ENCODE results near the gene PCSK9. TPM values are rescaled to one million over a fixed set of nuclear protein-coding genes. Genes with fewer than 3 reads are reported as not detected.

Gene PCSK9
- total and polyA plus RNA-seq, 11 donors: 0.04 to 0.45 TPM; not detected in 9

DNA sequence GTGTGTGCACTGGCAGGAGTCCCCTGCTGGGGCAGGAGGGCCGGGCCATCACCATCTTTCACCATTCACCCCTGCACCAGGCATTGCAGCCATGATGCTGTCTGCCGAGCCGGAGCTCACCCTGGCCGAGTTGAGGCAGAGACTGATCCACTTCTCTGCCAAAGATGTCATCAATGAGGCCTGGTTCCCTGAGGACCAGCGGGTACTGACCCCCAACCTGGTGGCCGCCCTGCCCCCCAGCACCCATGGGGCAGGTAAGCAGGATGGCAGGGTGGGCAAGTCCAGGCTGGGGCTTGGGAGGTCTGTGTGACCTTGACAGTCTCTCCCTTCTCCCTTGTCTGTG is 18.6 kb downstream of the PCSK9 start:
- 83 to 94% (median 93%) methylated on average over 6 of the region's 6 CpGs for WGBS, 4 donors
- no peak for ATAC-seq

DNA sequence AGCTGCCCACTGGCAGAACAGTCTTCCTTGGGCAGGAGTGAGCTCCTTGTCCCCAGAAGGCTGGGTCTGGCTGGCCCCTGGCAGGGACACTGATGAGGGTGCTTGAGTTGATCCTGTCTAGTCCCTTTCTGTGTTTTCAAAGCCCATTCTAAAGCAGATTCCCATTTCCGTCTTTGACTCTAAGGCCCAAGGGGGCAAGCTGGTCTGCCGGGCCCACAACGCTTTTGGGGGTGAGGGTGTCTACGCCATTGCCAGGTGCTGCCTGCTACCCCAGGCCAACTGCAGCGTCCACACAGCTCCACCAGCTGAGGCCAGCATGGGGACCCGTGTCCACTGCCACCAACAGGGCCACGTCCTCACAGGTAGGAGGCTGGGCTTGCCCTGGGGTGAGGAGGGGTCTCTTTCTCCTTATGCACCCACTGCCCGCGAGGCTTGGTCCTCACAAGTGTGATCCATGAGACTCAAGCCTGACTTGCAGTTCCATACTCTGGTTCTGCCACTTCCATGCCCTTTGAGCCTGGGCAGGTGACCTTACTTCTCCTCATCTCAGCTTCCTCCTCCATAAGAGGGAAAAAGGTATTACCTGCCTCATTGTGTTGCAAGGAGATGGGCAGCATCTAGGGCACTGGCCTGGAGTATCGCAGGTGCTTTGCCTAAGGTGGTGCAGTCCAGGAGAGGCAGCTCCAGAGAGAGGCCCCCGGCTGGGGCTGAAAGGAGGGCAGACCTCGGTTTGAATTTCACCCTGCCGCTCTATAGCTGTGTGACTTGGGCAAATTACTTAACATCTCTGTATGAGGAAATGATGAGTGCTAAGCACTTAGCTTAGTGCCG is 20.2 kb downstream of the PCSK9 start:
- H3K27me3 ChIP-seq: no peaks in the 10 kb centered on the region
- WGBS, 4 donors: 84 to 91% (median 88%) methylated on average over 14 of the region's 14 CpGs
- H3K36me3 ChIP-seq: no peaks in the 10 kb centered on the region
- peaks cover 0 to 10% (median 4%) of the 10 kb centered on the region in 12 donors for H3K4me1 ChIP-seq
- ATAC-seq (no peak), DNase-seq (no peak)
- no peak overlapping the region for H3K4me3 ChIP-seq
- no peaks in the 10 kb centered on the region for H3K9me3 ChIP-seq
- TF ChIP-seq, protein P1, sequence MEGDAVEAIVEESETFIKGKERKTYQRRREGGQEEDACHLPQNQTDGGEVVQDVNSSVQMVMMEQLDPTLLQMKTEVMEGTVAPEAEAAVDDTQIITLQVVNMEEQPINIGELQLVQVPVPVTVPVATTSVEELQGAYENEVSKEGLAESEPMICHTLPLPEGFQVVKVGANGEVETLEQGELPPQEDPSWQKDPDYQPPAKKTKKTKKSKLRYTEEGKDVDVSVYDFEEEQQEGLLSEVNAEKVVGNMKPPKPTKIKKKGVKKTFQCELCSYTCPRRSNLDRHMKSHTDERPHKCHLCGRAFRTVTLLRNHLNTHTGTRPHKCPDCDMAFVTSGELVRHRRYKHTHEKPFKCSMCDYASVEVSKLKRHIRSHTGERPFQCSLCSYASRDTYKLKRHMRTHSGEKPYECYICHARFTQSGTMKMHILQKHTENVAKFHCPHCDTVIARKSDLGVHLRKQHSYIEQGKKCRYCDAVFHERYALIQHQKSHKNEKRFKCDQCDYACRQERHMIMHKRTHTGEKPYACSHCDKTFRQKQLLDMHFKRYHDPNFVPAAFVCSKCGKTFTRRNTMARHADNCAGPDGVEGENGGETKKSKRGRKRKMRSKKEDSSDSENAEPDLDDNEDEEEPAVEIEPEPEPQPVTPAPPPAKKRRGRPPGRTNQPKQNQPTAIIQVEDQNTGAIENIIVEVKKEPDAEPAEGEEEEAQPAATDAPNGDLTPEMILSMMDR (IDR thresholded peaks at IDR 0.05): no peak
- no peak for TF ChIP-seq POLR2A (IDR thresholded peaks at IDR 0.05)
- intact Hi-C loops (cut with DNase I): no loop called here
- no peak overlapping the region for H3K27ac ChIP-seq

More for the DNA sequence above, 18.6 kb downstream of the PCSK9 start:
- Histone ChIP-seq H3K9me3 (no peaks in the 10 kb centered on the region), H3K4me1 (peaks cover 0 to 9% (median under 1%) of the 10 kb centered on the region in 12 donors), H3K36me3 (no peaks in the 10 kb centered on the region), H3K4me3 (no peak overlapping the region), H3K27me3 (no peaks in the 10 kb centered on the region), H3K27ac (no peak overlapping the region)
- no peak for DNase-seq
- no peak for TF ChIP-seq POLR2A (IDR thresholded peaks at IDR 0.05)
- TF ChIP-seq, protein P1 (IDR thresholded peaks at IDR 0.05): no peak
- intact Hi-C loops (cut with DNase I): no loop called here

DNA sequence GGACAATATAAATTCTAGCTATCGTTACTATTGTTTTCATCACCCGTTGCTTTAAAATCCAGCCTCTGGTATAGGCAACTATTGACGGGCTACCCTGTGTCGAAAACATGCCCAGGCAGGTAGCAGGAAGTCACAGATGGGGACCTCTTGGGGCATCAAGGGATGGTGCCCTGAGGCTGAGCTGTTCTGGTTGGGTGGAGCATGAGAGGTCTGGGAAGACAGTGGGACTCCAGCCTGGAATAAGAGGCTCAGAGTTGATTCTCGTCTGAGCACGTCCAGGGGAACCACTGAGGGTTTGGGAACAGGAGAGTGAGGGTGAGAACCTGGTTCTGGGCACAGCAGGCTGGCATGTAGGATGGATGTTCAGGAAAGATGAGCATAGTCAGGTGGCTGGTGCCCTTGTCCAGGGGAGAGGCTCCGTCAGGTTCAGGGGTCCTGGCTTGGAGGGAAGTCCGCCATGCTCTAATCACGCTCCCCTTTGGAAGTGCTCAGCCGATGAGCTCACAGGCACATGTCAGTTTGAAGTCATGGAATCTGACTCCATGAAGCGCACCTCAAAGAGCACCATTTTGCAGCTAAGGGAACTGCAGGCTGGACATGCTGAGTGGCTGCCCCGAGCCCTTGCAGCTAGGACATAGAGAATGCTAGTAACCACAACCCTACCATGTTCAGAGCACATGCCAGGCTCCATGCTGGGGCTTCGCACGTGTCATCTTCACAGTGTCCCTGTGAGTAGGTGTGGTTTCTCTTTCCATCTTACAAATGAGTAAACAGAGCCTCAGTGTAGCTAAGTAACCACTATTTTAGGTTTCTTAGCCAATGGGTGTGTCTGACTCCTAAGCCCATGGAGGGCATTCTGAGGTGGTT is 21.0 kb downstream of the PCSK9 start:
- no peak for DNase-seq
- Histone ChIP-seq H3K27ac (no peak overlapping the region), H3K9me3 (no peaks in the 10 kb centered on the region), H3K4me1 (peaks cover 0 to 18% (median 11%) of the 10 kb centered on the region in 12 donors), H3K4me3 (no peak overlapping the region), H3K27me3 (no peaks in the 10 kb centered on the region), H3K36me3 (no peaks in the 10 kb centered on the region)
- ATAC-seq: no peak
- intact Hi-C loops (cut with DNase I): no loop called here
- 89 to 94% (median 91%) methylated on average over 14 of the region's 14 CpGs for WGBS, 4 donors
- TF ChIP-seq, protein P1 (IDR thresholded peaks at IDR 0.05): no peak
- no peak for TF ChIP-seq POLR2A (IDR thresholded peaks at IDR 0.05)

All from heart left ventricle (tissue), 16 donors.